MM.1S (cell line): Measurements from ENCODE around the gene PDZD11.
A peak's percentile ranks its signal among the peaks of the same experiment; 100 is the strongest.

Experiments used
- DNase-seq: peaks from one replicate; pipeline ENCODE4 v3.0.0-alpha.2; 2015
- H2AFZ ChIP-seq: fragments of 300-600 bp; sonication (generic); 2 replicates; pipeline ENCODE4 v1.6.0; 2016; ENCODE audit warnings: antibody characterized with exemption, low read length
- H3F3A ChIP-seq: fragments of 300-600 bp; sonication (generic); 2 replicates; pipeline ENCODE4 v1.6.1; 2016; ENCODE audit warnings: mild to moderate bottlenecking, antibody characterized with exemption, low read length, moderate library complexity, mixed read lengths; ENCODE audit not compliant: insufficient read depth
- H3K27ac ChIP-seq: fragments of 300-600 bp; sonication (generic); 2 replicates; pipeline ENCODE4 v1.5.1; 2016; ENCODE audit warnings: mild to moderate bottlenecking, low read length
- H3K27me3 ChIP-seq: fragments of 300-600 bp; sonication (generic); replicated peaks from 2 replicates; pipeline ENCODE4 v1.6.0; 2016; ENCODE audit warnings: low read length; ENCODE audit not compliant: insufficient read depth
- H3K36me3 ChIP-seq: fragments of 300-600 bp; sonication (generic); replicated peaks from 2 replicates; pipeline ENCODE4 v1.6.1; 2016; ENCODE audit warnings: mild to moderate bottlenecking, low read length, mixed read lengths; ENCODE audit not compliant: insufficient read depth
- H3K4me1 ChIP-seq: fragments of 300-600 bp; sonication (generic); 2 replicates; pipeline ENCODE4 v1.6.1; 2016; ENCODE audit warnings: low read length, mixed read lengths
- H3K4me2 ChIP-seq: fragments of 300-600 bp; sonication (generic); 2 replicates; pipeline ENCODE4 v1.6.0; 2016; ENCODE audit warnings: low read depth, low read length
- H3K4me3 ChIP-seq: fragments of 300-600 bp; sonication (generic); 2 replicates; pipeline ENCODE4 v1.5.1; 2016; ENCODE audit warnings: low read length, mixed read lengths
- H3K79me2 ChIP-seq: fragments of 300-600 bp; sonication (generic); 2 replicates; pipeline ENCODE4 v1.6.1; 2016; ENCODE audit warnings: mixed run types, low read length, mixed read lengths
- H3K9ac ChIP-seq: fragments of 300-600 bp; sonication (generic); 2 replicates; pipeline ENCODE4 v1.6.1; 2016; ENCODE audit warnings: low read length, mixed read lengths
- H3K9me2 ChIP-seq: fragments of 300-600 bp; sonication (generic); replicated peaks from 2 replicates; pipeline ENCODE4 v1.6.1; 2016; ENCODE audit warnings: mild to moderate bottlenecking, low read length, mixed read lengths; ENCODE audit not compliant: insufficient read depth
- H3K9me3 ChIP-seq: fragments of 300-600 bp; sonication (generic); replicated peaks from 2 replicates; pipeline ENCODE4 v1.6.1; 2016; ENCODE audit warnings: mild to moderate bottlenecking, low read length, mixed read lengths; ENCODE audit not compliant: insufficient read depth
- H4K20me1 ChIP-seq: fragments of 300-600 bp; sonication (generic); 2 replicates; pipeline ENCODE4 v1.6.1; 2016; ENCODE audit warnings: mild to moderate bottlenecking, low read length, moderate library complexity, mixed read lengths; ENCODE audit not compliant: insufficient read depth
- CTCF ChIP-seq: fragments of 300-600 bp; sonication (generic); IDR thresholded peaks from 2 replicates; pipeline ENCODE4 v1.5.1; 2016; ENCODE audit warnings: antibody characterized with exemption, low read length, mixed read lengths
- EZH2 ChIP-seq: fragments of 300-600 bp; sonication (generic); optimal IDR thresholded peaks from 2 replicates; pipeline ENCODE3; 2017; ENCODE audit warnings: low read depth, mild to moderate bottlenecking, antibody characterized with exemption, low read length, mixed read lengths
- EZH2phosphoT487 ChIP-seq: fragments of 300-600 bp; sonication (generic); IDR thresholded peaks from 2 replicates; pipeline ENCODE4 v1.6.1; 2018; ENCODE audit warnings: antibody characterized with exemption, low read length

PDZD11 gene

GRCh38 chrX:70268034-70268433, 21.7 kb downstream of the PDZD11 start, which contains the start of gene ARR3:
TSS of gene ARR3 (plus strand) at chrX:70268334. CDS start at chrX:70269386, 1,052 bp downstream.
- H3K27ac ChIP-seq: no peak within 1 kb of the TSS
- no peaks in the 10 kb centered on the region for H3K9me3 ChIP-seq
- H3K27me3 ChIP-seq: no peaks in the 10 kb centered on the region
- no peaks in the 10 kb centered on the region for H4K20me1 ChIP-seq
- TF ChIP-seq CTCF: no peak
- TF ChIP-seq EZH2: no peak
- no peak for TF ChIP-seq EZH2phosphoT487
- H3F3A ChIP-seq: no peaks in the 10 kb centered on the region
- H2AFZ ChIP-seq: no peak within 1 kb of the TSS
- H3K4me3 ChIP-seq: no peak within 1 kb of the TSS
- no peak within 1 kb of the TSS for H3K9ac ChIP-seq
- no peak within 1 kb of the TSS for H3K4me2 ChIP-seq
- H3K79me2 ChIP-seq: no peaks in the 10 kb centered on the region
- H3K36me3 ChIP-seq: no peaks in the 10 kb centered on the region
- H3K4me1 ChIP-seq: no peaks in the 10 kb centered on the region
- DNase-seq: no peak
- H3K9me2 ChIP-seq: no peaks in the 10 kb centered on the region

GRCh38 chrX:70264784-70265183, 24.9 kb downstream of the PDZD11 start:
- no peaks in the 10 kb centered on the region for H3K9me2 ChIP-seq
- H3F3A ChIP-seq: no peaks in the 10 kb centered on the region
- no peak overlapping the region for H3K4me2 ChIP-seq
- DNase-seq: no peak
- no peak overlapping the region for H3K9ac ChIP-seq
- no peaks in the 10 kb centered on the region for H3K36me3 ChIP-seq
- H2AFZ ChIP-seq: no peak overlapping the region
- no peaks in the 10 kb centered on the region for H3K4me1 ChIP-seq
- no peaks in the 10 kb centered on the region for H3K9me3 ChIP-seq
- H3K27ac ChIP-seq: no peak overlapping the region
- H4K20me1 ChIP-seq: no peaks in the 10 kb centered on the region
- no peaks in the 10 kb centered on the region for H3K27me3 ChIP-seq
- TF ChIP-seq CTCF (no peak), EZH2phosphoT487 (no peak), EZH2 (no peak)
- H3K79me2 ChIP-seq: no peaks in the 10 kb centered on the region
- H3K4me3 ChIP-seq: no peak overlapping the region

- peak; percentile 46 for DNase-seq
- H3K79me2 ChIP-seq: no peaks in the 10 kb centered on the region
- H3K4me3 ChIP-seq: no peak overlapping the region
- H3K9me3 ChIP-seq: no peaks in the 10 kb centered on the region
- no peaks in the 10 kb centered on the region for H3K27me3 ChIP-seq
- H4K20me1 ChIP-seq: no peaks in the 10 kb centered on the region
- no peak overlapping the region for H2AFZ ChIP-seq
- no peaks in the 10 kb centered on the region for H3K9me2 ChIP-seq
- H3K36me3 ChIP-seq: no peaks in the 10 kb centered on the region
- no peak overlapping the region for H3K9ac ChIP-seq
- H3K27ac ChIP-seq: no peak overlapping the region
- H3K4me1 ChIP-seq: no peaks in the 10 kb centered on the region
- no peak overlapping the region for H3K4me2 ChIP-seq
- no peaks in the 10 kb centered on the region for H3F3A ChIP-seq
- TF ChIP-seq EZH2 (no peak), CTCF (peak; percentile 50)
These were observed 26.7 kb downstream of the PDZD11 start for GRCh38 chrX:70262952-70263567.
